ENCODE measurements around the gene MOB3B.

The MOB3B gene

GRCh38 chr9:27437652-27438373, 91.8 kb downstream of the MOB3B start:
- no peak overlapping the region for H3K9ac ChIP-seq (ENCODE audit: low read depth, low read length, poor library complexity)
- H3K27ac ChIP-seq (replicated peaks; ENCODE audit: low read length) = no peak overlapping the region
- no CpG with 5 or more reads among the region's 6 CpGs for WGBS, 2 donors (ENCODE audit: extremely low coverage in 2 of 2, insufficient read length in 2 of 2, insufficient replicate concordance in 1 of 2)

GRCh38 chr9:27436234-27436633, 93.4 kb downstream of the MOB3B start:
- H3K18ac ChIP-seq (ENCODE audit: low read length) = no peak overlapping the region
- H4K91ac ChIP-seq (ENCODE audit: low read depth, low read length, poor library complexity) = no peak overlapping the region
- no peak overlapping the region for H3K4ac ChIP-seq (ENCODE audit: low read length)
- H3K4me1 ChIP-seq (ENCODE audit: control insufficient read depth in 2 of 2, insufficient read depth in 1 of 2, low read depth in 1 of 2, low read length in 2 of 2) = peaks cover 9 to 25% of the 10 kb centered on the region in 2 donors
- WGBS, 2 donors (ENCODE audit: extremely low coverage in 2 of 2, insufficient read length in 2 of 2, insufficient replicate concordance in 1 of 2) = no CpG with 5 or more reads among the region's 3 CpGs
- no peak overlapping the region for H3K9ac ChIP-seq (ENCODE audit: low read depth, low read length, poor library complexity)
- H3K27me3 ChIP-seq (ENCODE audit: control insufficient read depth in 3 of 3, insufficient read depth in 3 of 3, low read depth in 1 of 3, low read length in 3 of 3) = no peaks in the 10 kb centered on the region
- H2AFZ ChIP-seq (ENCODE audit: low read length) = no peak overlapping the region
- DNase-seq (ENCODE audit: low spot score) = no peak
- H2BK120ac ChIP-seq (ENCODE audit: low read depth, low read length) = no peak overlapping the region
- no peak overlapping the region for H2BK15ac ChIP-seq (ENCODE audit: low read length)
- no peak overlapping the region for H3K23ac ChIP-seq (ENCODE audit: low read depth, low read length, poor library complexity)
- no peak overlapping the region for H3K27ac ChIP-seq (replicated peaks; ENCODE audit: low read length)
- no peaks in the 10 kb centered on the region for H3K79me1 ChIP-seq (ENCODE audit: low read depth, low read length)
- H3K4me2 ChIP-seq (ENCODE audit: insufficient read depth, low read length, poor library complexity, severe bottlenecking) = no peak overlapping the region
- H3K4me3 ChIP-seq (ENCODE audit: low read length in 2 of 2) = no peak overlapping the region
- H2BK12ac ChIP-seq (ENCODE audit: low read length) = no peak overlapping the region
- H3K14ac ChIP-seq (ENCODE audit: low read length) = no peak overlapping the region
- H4K8ac ChIP-seq (ENCODE audit: low read depth, low read length) = no peak overlapping the region
- no peaks in the 10 kb centered on the region for H3K9me3 ChIP-seq (replicated peaks in 1 of 2; ENCODE audit: control insufficient read depth in 2 of 2, insufficient read depth in 1 of 2, low read depth in 1 of 2, low read length in 2 of 2)
- no peak overlapping the region for H2AK5ac ChIP-seq (ENCODE audit: low read depth, low read length)
- no peak overlapping the region for H2BK5ac ChIP-seq (ENCODE audit: low read length)
- peaks cover 0 to 33% of the 10 kb centered on the region in 2 donors for H3K36me3 ChIP-seq (replicated peaks in 1 of 2; ENCODE audit: control insufficient read depth in 2 of 2, insufficient read depth in 2 of 2, low read length in 2 of 2)

More at GRCh38 chr9:27437652-27438373, 91.8 kb downstream of the MOB3B start:
- Histone ChIP-seq H3K14ac (ENCODE audit: low read length) (no peak overlapping the region), H3K4me3 (ENCODE audit: low read length in 2 of 2) (no peak overlapping the region), H3K4ac (ENCODE audit: low read length) (no peak overlapping the region), H3K36me3 (replicated peaks in 1 of 2; ENCODE audit: control insufficient read depth in 2 of 2, insufficient read depth in 2 of 2, low read length in 2 of 2) (peaks cover 0 to 36% of the 10 kb centered on the region in 2 donors), H4K91ac (ENCODE audit: low read depth, low read length, poor library complexity) (no peak overlapping the region), H4K8ac (ENCODE audit: low read depth, low read length) (no peak overlapping the region), H2AK5ac (ENCODE audit: low read depth, low read length) (no peak overlapping the region), H2BK15ac (ENCODE audit: low read length) (no peak overlapping the region), H3K18ac (ENCODE audit: low read length) (no peak overlapping the region), H2AFZ (ENCODE audit: low read length) (no peak overlapping the region), H3K79me1 (ENCODE audit: low read depth, low read length) (no peaks in the 10 kb centered on the region), H3K27me3 (ENCODE audit: control insufficient read depth in 3 of 3, insufficient read depth in 3 of 3, low read depth in 1 of 3, low read length in 3 of 3) (no peaks in the 10 kb centered on the region), H3K4me1 (ENCODE audit: control insufficient read depth in 2 of 2, insufficient read depth in 1 of 2, low read depth in 1 of 2, low read length in 2 of 2) (peaks cover 6 to 22% of the 10 kb centered on the region in 2 donors), H3K4me2 (ENCODE audit: insufficient read depth, low read length, poor library complexity, severe bottlenecking) (no peak overlapping the region), H2BK120ac (ENCODE audit: low read depth, low read length) (no peak overlapping the region), H3K23ac (ENCODE audit: low read depth, low read length, poor library complexity) (no peak overlapping the region), H2BK5ac (ENCODE audit: low read length) (no peak overlapping the region), H3K9me3 (replicated peaks in 1 of 2; ENCODE audit: control insufficient read depth in 2 of 2, insufficient read depth in 1 of 2, low read depth in 1 of 2, low read length in 2 of 2) (peaks cover 3% of the 10 kb centered on the region in 2 donors), H2BK12ac (ENCODE audit: low read length) (no peak overlapping the region)
- no peak for DNase-seq (ENCODE audit: low spot score)

- Histone ChIP-seq H2BK15ac (ENCODE audit: low read length) (no peak overlapping the region), H2BK120ac (ENCODE audit: low read depth, low read length) (no peak overlapping the region), H2AK5ac (ENCODE audit: low read depth, low read length) (no peak overlapping the region), H3K36me3 (replicated peaks in 1 of 2; ENCODE audit: control insufficient read depth in 2 of 2, insufficient read depth in 2 of 2, low read length in 2 of 2) (peaks cover 0 to 12% of the 10 kb centered on the region in 2 donors), H4K91ac (ENCODE audit: low read depth, low read length, poor library complexity) (no peak overlapping the region), H2AFZ (ENCODE audit: low read length) (no peak overlapping the region), H3K27ac (replicated peaks; ENCODE audit: low read length) (no peak overlapping the region), H2BK12ac (ENCODE audit: low read length) (no peak overlapping the region), H4K8ac (ENCODE audit: low read depth, low read length) (no peak overlapping the region), H3K14ac (ENCODE audit: low read length) (no peak overlapping the region), H3K4ac (ENCODE audit: low read length) (no peak overlapping the region), H3K4me2 (ENCODE audit: insufficient read depth, low read length, poor library complexity, severe bottlenecking) (no peak overlapping the region), H3K79me1 (ENCODE audit: low read depth, low read length) (no peaks in the 10 kb centered on the region), H3K27me3 (ENCODE audit: control insufficient read depth in 3 of 3, insufficient read depth in 3 of 3, low read depth in 1 of 3, low read length in 3 of 3) (no peaks in the 10 kb centered on the region), H2BK5ac (ENCODE audit: low read length) (no peak overlapping the region), H3K23ac (ENCODE audit: low read depth, low read length, poor library complexity) (no peak overlapping the region), H3K9me3 (replicated peaks in 1 of 2; ENCODE audit: control insufficient read depth in 2 of 2, insufficient read depth in 1 of 2, low read depth in 1 of 2, low read length in 2 of 2) (no peaks in the 10 kb centered on the region), H3K9ac (ENCODE audit: low read depth, low read length, poor library complexity) (no peak overlapping the region), H3K18ac (ENCODE audit: low read length) (no peak overlapping the region), H3K4me1 (ENCODE audit: control insufficient read depth in 2 of 2, insufficient read depth in 1 of 2, low read depth in 1 of 2, low read length in 2 of 2) (peaks cover 17 to 25% of the 10 kb centered on the region in 2 donors), H3K4me3 (ENCODE audit: low read length in 2 of 2) (no peak overlapping the region)
- no CpG with 5 or more reads among the region's 3 CpGs for WGBS, 2 donors (ENCODE audit: extremely low coverage in 2 of 2, insufficient read length in 2 of 2, insufficient replicate concordance in 1 of 2)
- DNase-seq (ENCODE audit: low spot score) = no peak
These were observed 95.8 kb downstream of the MOB3B start for GRCh38 chr9:27433631-27434325.

GRCh38 chr9:27432308-27432707, 97.3 kb downstream of the MOB3B start:
- Histone ChIP-seq H2BK12ac (ENCODE audit: low read length) (no peak overlapping the region), H3K4me1 (ENCODE audit: control insufficient read depth in 2 of 2, insufficient read depth in 1 of 2, low read depth in 1 of 2, low read length in 2 of 2) (peaks cover 14 to 17% of the 10 kb centered on the region in 2 donors), H3K79me1 (ENCODE audit: low read depth, low read length) (no peaks in the 10 kb centered on the region), H3K4me3 (ENCODE audit: low read length in 2 of 2) (no peak overlapping the region), H3K14ac (ENCODE audit: low read length) (no peak overlapping the region), H3K36me3 (replicated peaks in 1 of 2; ENCODE audit: control insufficient read depth in 2 of 2, insufficient read depth in 2 of 2, low read length in 2 of 2) (peaks cover 0 to 7% of the 10 kb centered on the region in 2 donors), H3K23ac (ENCODE audit: low read depth, low read length, poor library complexity) (no peak overlapping the region), H3K9me3 (replicated peaks in 1 of 2; ENCODE audit: control insufficient read depth in 2 of 2, insufficient read depth in 1 of 2, low read depth in 1 of 2, low read length in 2 of 2) (no peaks in the 10 kb centered on the region), H4K8ac (ENCODE audit: low read depth, low read length) (no peak overlapping the region), H2AK5ac (ENCODE audit: low read depth, low read length) (no peak overlapping the region), H4K91ac (ENCODE audit: low read depth, low read length, poor library complexity) (no peak overlapping the region), H3K18ac (ENCODE audit: low read length) (no peak overlapping the region), H2BK120ac (ENCODE audit: low read depth, low read length) (no peak overlapping the region), H3K27me3 (ENCODE audit: control insufficient read depth in 3 of 3, insufficient read depth in 3 of 3, low read depth in 1 of 3, low read length in 3 of 3) (no peaks in the 10 kb centered on the region), H3K27ac (replicated peaks; ENCODE audit: low read length) (no peak overlapping the region), H3K4me2 (ENCODE audit: insufficient read depth, low read length, poor library complexity, severe bottlenecking) (no peak overlapping the region), H2BK5ac (ENCODE audit: low read length) (no peak overlapping the region), H2AFZ (ENCODE audit: low read length) (no peak overlapping the region), H3K4ac (ENCODE audit: low read length) (no peak overlapping the region), H3K9ac (ENCODE audit: low read depth, low read length, poor library complexity) (no peak overlapping the region), H2BK15ac (ENCODE audit: low read length) (no peak overlapping the region)
- DNase-seq (ENCODE audit: low spot score) = no peak
- no CpG with 5 or more reads among the region's 3 CpGs for WGBS, 2 donors (ENCODE audit: extremely low coverage in 2 of 2, insufficient read length in 2 of 2, insufficient replicate concordance in 1 of 2)
